NB4 (cell line): Measurements from ENCODE around the gene DCLK3.

Source experiments
- CTCF ChIP-seq: IDR thresholded peaks from one replicate; pipeline ENCODE4 v1.5.1; 2012; ENCODE audit warnings: low read depth, low read length
- MYC ChIP-seq: IDR thresholded peaks from 2 replicates; pipeline ENCODE4 v1.6.1; 2011; ENCODE audit warnings: low read depth, low read length
- POLR2A ChIP-seq: IDR thresholded peaks from 2 replicates; pipeline ENCODE4 v1.6.1; 2011; ENCODE audit warnings: mild to moderate bottlenecking; ENCODE audit not compliant: insufficient read length; ENCODE audit errors: extremely low read depth

- TF ChIP-seq MYC (no peak), CTCF (no peak), POLR2A (no peak)
Measured at GRCh38 chr3:36701249-36701572, 63.1 kb downstream of the DCLK3 start.
